Dermis blood vessel endothelial cell (primary cell): ENCODE results near the gene OVAAL. TPM values are rescaled to one million over a fixed set of nuclear protein-coding genes. Genes with fewer than 3 reads are reported as not detected.

Experiments
- DNase-seq: peaks from one replicate; pipeline ENCODE4 v3.0.0; 2010
- total RNA-seq: library from RNA; depleted of rRNA; stranded (reverse); fragments of >200 nt; gene quantifications from 2 replicates; pipeline ENCODE4 v1.2.3, GENCODE V29; 2014

The OVAAL gene
- total RNA-seq, 1 donor from 2014 or later: not detected

- no peak for DNase-seq
These were observed 12.5 kb downstream of the OVAAL start for GRCh38 chr1:180571060-180571831.

GRCh38 chr1:180571832-180572636 lies 13.3 kb downstream of the OVAAL start:
- DNase-seq: no peak

- no peak for DNase-seq
These were observed 14.0 kb downstream of the OVAAL start for GRCh38 chr1:180572760-180573159.

- DNase-seq: no peak
These were observed 15.4 kb downstream of the OVAAL start for GRCh38 chr1:180574031-180574713.

DNA sequence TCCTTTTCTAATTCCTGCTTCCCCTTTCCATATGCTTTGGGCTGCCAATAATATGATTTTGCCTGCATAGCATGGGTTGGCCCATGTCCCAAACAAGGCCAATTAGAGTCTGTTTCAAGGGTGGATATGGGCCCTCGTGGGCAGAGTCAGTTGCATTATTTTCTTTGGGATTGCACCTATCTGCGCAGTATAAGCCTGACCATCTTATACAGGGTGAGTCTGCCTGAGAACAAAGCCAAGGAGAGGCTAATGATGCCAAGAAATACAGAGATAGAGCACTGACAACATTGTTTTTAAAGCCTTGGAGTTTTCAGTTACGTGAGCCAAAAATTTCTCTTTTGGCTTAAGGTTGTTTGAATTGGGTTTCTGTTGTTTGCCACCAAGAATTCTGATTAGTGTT lies 18.6 kb downstream of the OVAAL start:
- DNase-seq: no peak

DNA sequence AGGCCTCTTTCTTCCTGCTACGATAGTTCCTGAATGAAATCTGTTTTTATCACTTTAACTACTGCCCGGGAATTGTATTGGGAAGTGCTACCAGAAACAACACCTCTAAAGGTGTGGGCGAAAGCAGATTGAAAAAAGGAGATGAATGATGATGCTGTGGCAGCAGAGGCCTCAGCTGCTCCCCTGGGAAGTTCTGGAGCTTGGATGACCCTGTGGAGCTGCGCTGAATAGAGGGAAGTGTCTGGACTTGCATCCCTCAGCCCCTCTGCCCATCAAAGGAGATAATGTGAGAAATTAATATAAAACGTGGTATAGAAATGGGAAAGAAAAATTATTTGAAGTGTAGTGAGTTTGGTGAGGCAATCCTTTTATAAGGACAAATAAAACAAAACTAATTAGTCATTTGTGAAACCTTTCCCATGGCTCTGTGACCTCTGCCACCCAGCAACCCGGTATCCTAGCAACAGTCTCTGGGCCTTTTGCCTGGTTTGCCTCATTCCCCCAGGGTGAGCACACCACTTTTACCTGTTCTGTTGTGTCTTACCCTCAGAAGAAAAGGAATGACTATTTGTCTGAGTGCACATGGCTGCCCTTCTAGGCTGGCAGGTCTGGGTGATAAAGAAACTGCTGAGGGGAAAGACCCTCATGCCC lies 21.3 kb downstream of the OVAAL start:
- peak; percentile 20 for DNase-seq

DNA sequence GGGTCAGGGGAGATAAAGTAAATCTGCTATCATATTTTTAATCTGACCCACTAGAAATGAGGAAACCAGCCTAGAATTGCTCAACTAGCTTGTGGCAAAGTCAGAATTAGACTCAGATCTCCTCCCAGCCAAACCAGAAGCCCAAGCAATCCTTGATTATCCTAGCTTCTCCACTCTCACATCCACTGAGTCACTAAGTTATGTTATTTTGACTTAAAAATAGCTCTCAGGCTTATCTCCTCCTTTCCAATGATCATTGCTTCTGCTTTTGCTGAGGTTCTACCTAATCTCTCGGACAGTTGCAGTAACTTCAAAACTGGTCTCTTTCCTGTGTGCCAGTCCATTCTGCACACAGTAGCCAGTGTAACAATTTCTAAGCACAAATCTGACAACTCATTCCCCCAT lies 22.9 kb downstream of the OVAAL start:
- DNase-seq: no peak

GRCh38 chr1:180584869-180585268 lies 26.1 kb downstream of the OVAAL start:
- no peak for DNase-seq

DNA sequence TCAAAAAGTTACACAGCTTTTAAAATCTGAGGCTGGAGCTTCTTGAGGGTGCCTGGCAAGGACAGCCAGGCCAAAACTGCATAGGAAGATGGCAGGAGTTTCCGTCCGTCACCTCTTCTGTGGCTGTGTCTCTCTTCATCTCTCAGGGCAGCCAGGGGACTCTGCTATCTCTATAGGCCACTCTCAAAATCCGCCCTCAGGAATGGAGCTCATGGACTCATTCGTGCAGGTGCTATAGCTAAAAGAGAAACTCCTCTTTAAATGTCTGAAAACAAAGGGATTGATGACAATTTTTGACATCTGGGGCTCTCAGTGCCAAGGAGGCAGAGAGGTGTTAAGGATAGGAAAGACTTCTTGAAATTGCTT lies 27.2 kb downstream of the OVAAL start:
- DNase-seq: no peak

- peak; percentile 32 for DNase-seq
These were observed 27.9 kb downstream of the OVAAL start for GRCh38 chr1:180586671-180587155.

DNA sequence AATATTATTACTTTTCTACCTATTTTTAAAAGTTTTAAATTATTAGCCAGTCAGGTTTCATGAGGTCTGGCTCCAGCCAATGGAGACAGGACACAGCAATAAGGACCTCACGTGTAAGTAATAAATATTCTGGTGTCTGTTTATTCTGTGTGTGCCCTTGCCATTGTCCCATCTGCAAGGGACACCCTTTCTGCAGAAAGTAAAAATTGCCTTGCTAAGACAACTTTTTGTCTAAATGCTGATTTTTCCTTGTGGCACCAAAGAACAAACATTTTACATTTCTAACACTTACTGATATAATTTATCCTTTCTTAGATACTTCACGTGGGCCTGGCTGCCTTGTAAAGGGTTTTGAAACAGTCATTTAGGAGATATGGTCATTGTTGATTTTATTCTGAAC lies 29.4 kb downstream of the OVAAL start:
- DNase-seq: no peak

DNA sequence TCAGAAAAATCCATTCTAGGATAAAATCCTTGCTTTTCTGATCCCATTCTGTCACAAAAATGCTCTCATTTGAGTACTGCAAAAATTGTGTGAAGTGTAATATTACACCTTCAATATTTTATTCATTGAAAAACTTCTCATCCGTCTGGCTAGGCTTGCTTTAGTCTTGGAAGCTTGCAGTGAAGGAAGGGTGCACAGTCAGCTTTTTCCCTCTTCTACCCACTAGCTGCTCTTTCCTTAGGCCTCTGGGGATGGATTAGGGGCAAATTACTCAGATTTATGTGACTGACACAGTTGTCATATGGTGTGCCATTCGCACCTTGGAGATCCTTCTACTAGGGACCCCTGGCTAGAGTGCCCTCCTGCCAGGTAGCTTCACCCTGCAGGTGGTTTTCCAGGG lies 32.1 kb downstream of the OVAAL start:
- no peak for DNase-seq

DNA sequence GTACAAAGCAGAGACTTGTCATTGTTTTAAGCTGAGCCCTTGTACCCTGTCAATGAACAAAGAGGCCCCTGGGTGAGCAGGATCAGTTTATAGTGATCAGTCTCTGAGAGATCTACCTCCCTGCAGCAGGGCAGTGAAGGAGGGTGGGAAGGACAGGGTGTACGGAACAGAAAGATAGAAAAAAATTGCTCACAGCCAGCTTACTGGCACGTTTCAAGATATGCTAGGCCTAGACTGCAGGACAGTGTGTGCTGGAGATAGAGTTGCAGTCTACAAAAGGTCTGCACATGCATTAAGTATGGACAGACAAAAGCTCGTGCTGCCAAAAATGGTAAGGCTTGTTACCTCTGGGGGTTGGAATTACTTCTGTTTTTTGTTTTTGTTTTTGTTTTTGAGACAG lies 34.6 kb downstream of the OVAAL start:
- DNase-seq: no peak

DNA sequence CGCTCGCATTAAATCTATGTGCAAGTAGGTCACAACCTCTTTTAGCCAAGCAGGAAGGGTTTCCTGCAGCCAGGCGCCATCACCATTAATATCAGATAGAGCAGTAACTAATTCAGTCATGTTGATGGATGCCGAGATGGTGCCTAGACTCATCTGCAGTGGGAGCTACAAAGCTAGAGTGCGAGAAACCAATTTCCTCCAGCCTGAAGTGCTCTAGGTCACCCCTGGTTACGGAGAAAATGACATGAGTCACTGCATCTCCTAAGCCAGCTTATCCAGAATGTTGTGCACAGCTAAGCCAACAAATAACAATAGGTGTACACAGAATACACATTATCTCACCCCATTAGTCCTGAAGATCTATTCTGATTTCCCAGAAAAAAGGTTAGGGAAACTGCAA lies 36.0 kb downstream of the OVAAL start:
- peak; percentile 54 for DNase-seq

DNA sequence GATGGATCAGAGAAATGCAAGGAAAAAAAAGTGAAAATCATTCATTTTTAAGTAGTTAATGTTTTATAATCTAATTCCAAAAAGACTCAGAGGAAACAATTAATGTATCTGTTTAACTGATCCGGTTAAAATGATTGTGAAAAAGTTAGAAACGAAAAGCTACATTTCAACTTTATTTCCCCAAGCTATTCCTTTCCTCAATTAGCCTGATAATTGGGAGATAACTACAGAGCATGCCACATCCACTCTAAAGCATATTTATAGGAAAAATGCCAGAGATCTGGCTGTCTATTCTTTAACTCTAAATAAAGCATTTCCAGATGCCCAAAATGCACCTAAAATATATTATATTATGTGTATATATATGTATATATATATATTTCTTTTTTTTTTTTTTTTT lies 37.2 kb downstream of the OVAAL start:
- no peak for DNase-seq

- no peak for DNase-seq
These were observed 38.8 kb downstream of the OVAAL start for GRCh38 chr1:180597520-180597919.

- DNase-seq: no peak
These were observed 39.7 kb downstream of the OVAAL start for GRCh38 chr1:180598333-180598974.

DNA sequence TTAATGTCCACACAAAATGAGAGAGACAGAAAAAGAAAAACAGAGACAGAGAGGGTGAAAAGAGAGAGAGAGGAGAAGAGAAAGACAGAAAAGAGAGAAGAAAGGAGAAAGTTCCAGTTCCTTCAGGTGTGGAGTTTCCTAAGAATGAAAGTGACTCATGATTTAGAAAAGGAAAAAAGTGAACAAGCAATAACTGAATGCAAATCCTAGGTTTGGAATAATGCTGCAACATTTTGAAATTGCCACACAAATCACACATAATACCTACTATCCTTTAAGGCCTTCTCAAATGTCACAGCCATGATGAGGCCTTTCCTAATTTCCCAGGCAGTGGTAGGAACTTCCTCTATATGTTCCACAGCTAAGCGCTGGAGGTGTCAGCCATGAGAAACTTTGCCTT lies 41.6 kb downstream of the OVAAL start:
- no peak for DNase-seq

DNA sequence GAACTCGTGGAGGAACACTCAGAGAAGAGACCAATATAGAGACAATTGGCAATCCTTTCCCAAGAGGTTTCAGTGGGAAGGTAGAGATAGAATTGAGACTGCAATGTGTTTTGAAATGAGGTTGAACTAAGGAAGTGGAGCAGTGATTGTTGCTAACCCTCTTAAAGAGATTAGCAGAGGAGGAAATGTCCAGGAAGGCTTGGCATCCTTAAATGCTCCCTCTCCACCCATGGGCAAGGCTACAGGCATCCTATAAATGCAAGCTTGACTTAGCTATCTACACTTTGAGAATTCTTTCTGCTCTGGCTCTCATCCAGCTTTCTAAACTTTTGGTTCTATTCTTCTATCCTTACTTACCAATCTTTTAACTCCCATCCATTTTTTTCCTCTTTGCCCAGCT lies 42.7 kb downstream of the OVAAL start:
- no peak for DNase-seq

DNA sequence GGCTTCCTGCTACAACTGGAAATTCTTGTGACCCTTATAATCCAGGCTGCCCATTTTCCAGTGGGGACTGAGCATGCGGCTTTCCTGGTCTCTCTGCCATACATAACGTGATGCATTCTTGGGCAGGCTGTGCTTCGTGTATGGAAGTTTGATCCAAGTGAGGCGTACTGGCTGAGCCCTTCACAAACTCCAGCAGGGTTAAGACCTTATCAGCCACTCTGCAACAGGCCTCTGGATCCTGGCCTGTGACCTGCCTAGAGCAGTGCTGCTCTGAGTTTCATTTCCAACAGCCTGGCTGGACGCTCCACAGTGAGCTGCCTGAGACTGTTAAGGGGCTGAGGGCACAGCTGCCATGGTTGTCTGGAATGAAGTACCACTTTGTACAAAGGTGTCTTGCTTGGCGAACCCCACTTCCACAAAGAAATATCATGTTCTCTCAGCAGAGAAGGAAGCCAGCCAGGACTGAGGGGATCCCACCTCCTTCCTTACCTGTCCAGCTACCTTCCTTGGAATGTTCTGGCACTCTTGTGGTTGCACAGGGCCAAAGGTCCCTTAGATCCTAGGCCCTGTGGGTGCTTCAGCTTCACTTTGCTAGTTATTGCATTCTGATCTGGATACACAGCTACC lies 44.6 kb downstream of the OVAAL start:
- no peak for DNase-seq

GRCh38 chr1:180603850-180604226 lies 45.1 kb downstream of the OVAAL start:
- DNase-seq: no peak

DNA sequence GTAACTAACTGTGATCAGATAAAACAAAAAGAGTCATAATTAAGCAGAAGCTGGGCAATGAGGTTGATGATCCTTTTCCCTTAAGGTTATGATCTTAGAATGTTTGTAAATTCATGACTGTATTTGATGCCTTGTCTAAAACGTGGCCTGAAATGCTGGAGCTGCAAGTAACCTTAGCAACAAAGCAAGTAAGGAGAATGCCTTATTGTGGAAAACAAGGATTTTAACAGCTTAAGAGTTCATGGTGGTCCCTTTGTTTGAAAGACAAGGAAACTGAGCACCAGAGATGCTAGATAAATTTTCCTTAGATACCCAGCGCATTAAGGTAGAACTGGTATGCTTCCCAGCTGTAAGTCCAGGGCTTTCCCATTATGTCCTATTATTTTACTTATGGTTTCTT lies 47.4 kb downstream of the OVAAL start:
- DNase-seq: no peak
